ENCODE results near the gene ITGB2. TPM values are rescaled to one million over a fixed set of nuclear protein-coding genes. Genes with fewer than 3 reads are reported as not detected.

ITGB2 gene
- total RNA-seq, 1 experiment from 2014 or later: 1.5 TPM

GRCh38 chr21:44883250-44883649, 37.4 kb downstream of the ITGB2 start:
- DNase-seq (ENCODE audit: low spot score) (no peak), ATAC-seq (no peak)
- ChIA-PET POLR2A (interaction anchor here (1.0 kb wide), 1 partner anchor 9 kb away, joined by 3 read pairs; no protein-coding TSS in a partner anchor), CTCF (interaction anchor here (0.6 to 2.2 kb wide), 4 partner anchors 9 to 501 kb away, joined by 3 to 6 read pairs (median 3); partner anchors contain the start of gene UBE2G2)
- H3K27me3 Mint-ChIP-seq (ENCODE audit: low read depth): no peaks in the 10 kb centered on the region
- H3K9me3 Mint-ChIP-seq: no peaks in the 10 kb centered on the region
- H3K27ac Mint-ChIP-seq: no peak overlapping the region
- no peaks in the 10 kb centered on the region for H3K36me3 Mint-ChIP-seq
- no peak for TF ChIP-seq NFATC4 (CRISPR knock-in tag; IDR thresholded peaks at IDR 0.05)
- TF ChIP-seq SMAD4 (CRISPR knock-in tag; IDR thresholded peaks at IDR 0.05): no peak
- no peak for TF ChIP-seq ZNF219 (CRISPR knock-in tag; IDR thresholded peaks at IDR 0.05; ENCODE audit: borderline replicate concordance)
- no peak for TF ChIP-seq ZNF121 (CRISPR knock-in tag; IDR thresholded peaks at IDR 0.05)
- no peak for TF ChIP-seq GABPB1 (CRISPR knock-in tag; IDR thresholded peaks at IDR 0.05)
- TF ChIP-seq MLX (CRISPR knock-in tag; IDR thresholded peaks at IDR 0.05): no peak
- TF ChIP-seq SP1 (CRISPR knock-in tag; conservative IDR thresholded peaks at IDR 0.05): no peak
- no peak for TF ChIP-seq IRF1 (CRISPR knock-in tag; IDR thresholded peaks at IDR 0.05)
- TF ChIP-seq FOXP4 (CRISPR knock-in tag; IDR thresholded peaks at IDR 0.05): no peak
- TF ChIP-seq HMGXB4 (CRISPR knock-in tag; IDR thresholded peaks at IDR 0.05): no peak
- TF ChIP-seq ZNF416 (CRISPR knock-in tag; IDR thresholded peaks at IDR 0.05): no peak
- TF ChIP-seq E2F1 (CRISPR knock-in tag; IDR thresholded peaks at IDR 0.05): no peak
- TF ChIP-seq, protein P1, sequence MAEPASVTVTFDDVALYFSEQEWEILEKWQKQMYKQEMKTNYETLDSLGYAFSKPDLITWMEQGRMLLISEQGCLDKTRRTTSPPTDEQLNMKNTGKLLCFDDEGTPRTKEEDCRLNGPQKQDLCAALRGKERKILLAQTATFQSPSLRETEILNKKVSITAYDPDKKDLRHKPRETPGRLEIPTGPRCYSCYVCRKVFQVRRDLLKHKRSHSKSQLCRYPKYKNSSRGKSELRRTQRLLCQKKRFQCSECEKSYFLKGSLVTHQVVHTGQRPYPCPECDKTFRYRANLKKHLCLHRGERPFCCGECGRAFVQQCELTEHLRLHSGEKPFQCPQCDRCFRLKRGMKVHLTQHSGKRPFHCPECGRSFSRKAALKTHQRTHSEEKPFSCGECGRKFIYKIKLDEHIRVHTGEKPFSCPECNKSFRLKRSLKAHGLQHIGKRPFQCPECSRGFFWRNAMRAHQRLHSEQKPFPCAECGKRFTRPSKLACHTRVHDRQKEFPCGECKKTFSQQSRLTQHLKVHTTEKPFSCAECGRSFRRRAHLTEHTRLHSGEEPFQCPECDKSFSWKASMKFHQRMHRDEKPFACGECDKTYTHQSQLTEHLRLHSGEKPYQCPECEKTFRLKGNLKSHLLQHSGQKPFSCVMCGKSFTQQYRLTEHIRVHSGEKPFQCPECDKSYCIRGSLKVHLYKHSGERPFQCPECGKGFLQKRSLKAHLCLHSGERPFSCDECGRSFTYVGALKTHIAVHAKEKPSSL (CRISPR knock-in tag; conservative IDR thresholded peaks at IDR 0.05): no peak
- no peak for TF ChIP-seq ZNF423 (CRISPR knock-in tag; IDR thresholded peaks at IDR 0.05)
- TF ChIP-seq SOX15 (CRISPR knock-in tag; IDR thresholded peaks at IDR 0.05): no peak
- TF ChIP-seq ZNF281 (CRISPR knock-in tag; IDR thresholded peaks at IDR 0.05): no peak
- no peak for TF ChIP-seq PREB (CRISPR knock-in tag; IDR thresholded peaks at IDR 0.05; ENCODE audit: borderline replicate concordance)
- H3K4me1 Mint-ChIP-seq: peaks cover under 1% of the 10 kb centered on the region
- H3K4me3 Mint-ChIP-seq: no peak overlapping the region
